Peyer's patch (tissue), 4 donors: ENCODE measurements around the gene ANAPC1.
"Not testable (repeated sequence)": the region's sequence is repeated elsewhere in the genome, so short reads cannot be mapped to it uniquely, and the experiment has no call there.

ENCODE experiments used
- CTCF ChIP-seq, 6 experiments: fragments of 450-650 bp in 4 of 6; fragments of 200-600 bp in 2 of 6; sonication (generic) in 1 of 6; IDR thresholded peaks; one replicate each; pipeline ENCODE4 v1.5.1; 2017 to 2019; ENCODE audit warnings: antibody characterized with exemption in 6 of 6, mild to moderate bottlenecking in 3 of 6, moderate library complexity in 1 of 6
- POLR2A ChIP-seq, 2 donors: fragments of 450-650 bp; IDR thresholded peaks; one replicate each; pipeline ENCODE4 v1.5.1; 2017; ENCODE audit warnings: antibody characterized with exemption in 2 of 2, mild to moderate bottlenecking in 2 of 2, moderate library complexity in 2 of 2

- TF ChIP-seq CTCF, POLR2A (IDR thresholded peaks at IDR 0.05): not testable (repeated sequence)
Observed at GRCh38 chr2:111766295-111766694, 117.7 kb downstream of the ANAPC1 start.
